Gastrocnemius medialis (tissue), 4 donors: Measurements from ENCODE around the gene LCN2. TPM values are rescaled to one million over a fixed set of nuclear protein-coding genes. Genes with fewer than 3 reads are reported as not detected.
A peak's percentile ranks its signal among the peaks of the same experiment; 100 is the strongest.

Experiments
- ATAC-seq, 2 donors: fragments of 150-250 bp; one replicate each; pipeline ENCODE4 v1.9.1; 2016
- DNase-seq, 2 donors: peaks; one replicate each; pipeline ENCODE4 v3.0.0-alpha.2; 2019
- H3K27ac ChIP-seq, 4 donors: fragments of 200-600 bp; sonication (generic); 1 replicate in 1 of 4; 2 replicates in 3 of 4; pipeline ENCODE4 v1.5.1; 2016 to 2018; ENCODE audit warnings: mild to moderate bottlenecking in 2 of 4, moderate library complexity in 1 of 4
- H3K27me3 ChIP-seq, 3 donors: fragments of 200-600 bp; sonication (generic) in 2 of 3; 1 replicate in 1 of 3; 2 replicates in 2 of 3; pipeline versions ENCODE4 v1.5.1 to v1.6.0; 2016 to 2019; ENCODE audit warnings: mild to moderate bottlenecking in 1 of 3, moderate library complexity in 1 of 3
- H3K36me3 ChIP-seq, 2 donors: fragments of 200-600 bp; sonication (generic) in 1 of 2; one replicate each; pipeline ENCODE4 v1.5.1; 2017 to 2018
- H3K4me1 ChIP-seq, 2 donors: fragments of 200-600 bp; sonication (generic) in 1 of 2; one replicate each; pipeline ENCODE4 v1.5.1; 2016 to 2017; ENCODE audit warnings: mild to moderate bottlenecking in 2 of 2
- H3K4me3 ChIP-seq, 4 donors: fragments of 200-600 bp; sonication (generic) in 3 of 4; 1 replicate in 1 of 4; 2 replicates in 3 of 4; pipeline ENCODE4 v1.5.1; 2016 to 2019; ENCODE audit warnings: mild to moderate bottlenecking in 2 of 4
- H3K9me3 ChIP-seq, 3 donors: fragments of 200-600 bp; sonication (generic) in 2 of 3; 1 replicate in 1 of 3; 2 replicates in 2 of 3; pipeline ENCODE4 v1.5.1; 2016 to 2019
- CTCF ChIP-seq, 5 experiments: fragments of 450-650 bp in 3 of 5; fragments of 200-600 bp in 2 of 5; sonication (generic) in 2 of 5; IDR thresholded peaks in 4 of 5; conservative IDR thresholded peaks in 1 of 5; 1 replicate in 4 of 5; 2 replicates in 1 of 5; pipeline ENCODE4 v1.5.1; 2016 to 2019; ENCODE audit warnings: antibody characterized with exemption in 5 of 5, mild to moderate bottlenecking in 3 of 5, moderate library complexity in 3 of 5
- POLR2A ChIP-seq, 2 donors: fragments of 450-650 bp; IDR thresholded peaks; one replicate each; pipeline ENCODE4 v1.6.1; 2017; ENCODE audit warnings: antibody characterized with exemption in 2 of 2, mild to moderate bottlenecking in 2 of 2, moderate library complexity in 2 of 2
- in situ Hi-C, 4 donors: fragments of 200-750 bp; cut with MboI; loops; one replicate each; pipeline versions ENCODE4 v1.15.0 to v1.8.0; 2017; ENCODE audit warnings: low sequenced_read_pairs in 4 of 4
- intact Hi-C: fragments of 100-400 bp; cut with DNase I; formaldehyde crosslinking; loops from one replicate; pipeline ENCODE4 v1.15.1; 2023; ENCODE audit warnings: low total_unique reads
- total RNA-seq, 4 donors: library from RNA; depleted of rRNA; stranded (reverse); fragments of >200 nt; gene quantifications; one replicate each; pipeline versions ENCODE4 v1.1.0 to v1.2.3, GENCODE V29; 2016

LCN2 gene
- under 1 TPM in 1 of 4 donors, not detected in 3; 1.00 TPM for total RNA-seq

DNA sequence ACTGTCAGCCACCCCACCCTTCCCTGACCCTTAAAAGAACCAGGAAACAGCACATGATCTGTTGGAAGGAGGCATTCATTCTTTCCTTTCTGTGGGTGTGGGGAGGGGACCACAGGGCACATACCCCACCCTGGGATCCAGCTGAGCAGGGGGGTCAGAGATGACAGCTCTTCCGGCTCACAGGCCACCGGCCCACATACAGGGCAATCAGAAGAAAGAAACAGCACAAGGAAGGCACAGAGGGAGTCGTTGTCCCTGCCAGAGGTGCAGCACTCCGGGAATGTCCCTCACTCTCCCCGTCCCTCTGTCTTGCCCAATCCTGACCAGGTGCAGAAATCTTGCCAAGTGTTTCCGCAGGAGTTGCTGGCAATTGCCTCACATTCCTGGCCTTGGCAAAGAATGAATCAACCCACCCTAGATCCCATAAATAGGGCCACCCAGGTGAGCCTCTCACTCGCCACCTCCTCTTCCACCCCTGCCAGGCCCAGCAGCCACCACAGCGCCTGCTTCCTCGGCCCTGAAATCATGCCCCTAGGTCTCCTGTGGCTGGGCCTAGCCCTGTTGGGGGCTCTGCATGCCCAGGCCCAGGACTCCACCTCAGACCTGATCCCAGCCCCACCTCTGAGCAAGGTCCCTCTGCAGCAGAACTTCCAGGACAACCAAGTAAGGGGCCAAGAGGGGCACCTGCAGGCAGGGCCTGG, at the start of gene LCN2:
Gene LCN2, plus strand, starts transcription at position 453 of the 701 bp plus-strand sequence. Its CDS starts 73 bp downstream, at position 526.
- no peak within 1 kb of the TSS for H3K27ac ChIP-seq
- TF ChIP-seq POLR2A (IDR thresholded peaks at IDR 0.05): no peak
- TF ChIP-seq CTCF (IDR thresholded peaks at IDR 0.05 in 4 of 5, conservative IDR thresholded peaks at IDR 0.05 in 1 of 5): no peak
- H3K9me3 ChIP-seq: no peaks in the 10 kb centered on the region
- no peak within 1 kb of the TSS for H3K4me3 ChIP-seq
- no peaks in the 10 kb centered on the region for H3K27me3 ChIP-seq
- DNase-seq: no peak
- no peaks in the 10 kb centered on the region for H3K36me3 ChIP-seq
- intact Hi-C loops: no loop called here
- in situ Hi-C loops: no loop called here
- peaks cover 0 to 8% of the 10 kb centered on the region in 2 donors for H3K4me1 ChIP-seq
- ATAC-seq: peak in 1 of 2 donors; percentile 67

GRCh38 chr9:128099932-128100491, 49.2 kb upstream of the LCN2 start:
- H3K36me3 ChIP-seq: peaks cover 0 to 13% of the 10 kb centered on the region in 2 donors
- DNase-seq (no peak), ATAC-seq (no peak)
- in situ Hi-C loops: loop anchor here in 3 of 4 donors (10.0 to 25.0 kb wide), 2 partner anchors 138 to 145 kb away; no protein-coding TSS in a partner anchor
- peak overlapping the region; percentile 70 to 86 (median 78) for H3K4me3 ChIP-seq
- H3K9me3 ChIP-seq: no peaks in the 10 kb centered on the region
- peaks cover 64 to 68% of the 10 kb centered on the region in 2 donors for H3K4me1 ChIP-seq
- peak overlapping the region; percentile 91 to 99 (median 98) for H3K27ac ChIP-seq
- TF ChIP-seq POLR2A (IDR thresholded peaks at IDR 0.05): no peak
- TF ChIP-seq CTCF (IDR thresholded peaks at IDR 0.05 in 4 of 5, conservative IDR thresholded peaks at IDR 0.05 in 1 of 5): no peak
- H3K27me3 ChIP-seq: no peaks in the 10 kb centered on the region
- intact Hi-C loops: loop anchor here (5.0 to 10.0 kb wide), 4 partner anchors 118 to 295 kb away; partner anchors contain the start of genes EEIG1 and FPGS

GRCh38 chr9:128100581-128100980, 48.7 kb upstream of the LCN2 start:
- Histone ChIP-seq H3K27me3 (no peaks in the 10 kb centered on the region), H3K9me3 (no peaks in the 10 kb centered on the region), H3K4me3 (peak overlapping the region; percentile 70 to 86 (median 78)), H3K27ac (peak overlapping the region; percentile 91 to 99 (median 98)), H3K36me3 (peaks cover 0 to 17% of the 10 kb centered on the region in 2 donors), H3K4me1 (peaks cover 64 to 68% of the 10 kb centered on the region in 2 donors)
- intact Hi-C loops: loop anchor here (5.0 kb wide), 1 partner anchor 143 kb away; no protein-coding TSS in a partner anchor
- in situ Hi-C loops: loop anchor here in 3 of 4 donors (10.0 to 25.0 kb wide), 2 partner anchors 138 to 146 kb away; no protein-coding TSS in a partner anchor
- DNase-seq (no peak), ATAC-seq (no peak)
- TF ChIP-seq CTCF (IDR thresholded peaks at IDR 0.05 in 4 of 5, conservative IDR thresholded peaks at IDR 0.05 in 1 of 5) (no peak), POLR2A (IDR thresholded peaks at IDR 0.05) (no peak)

DNA sequence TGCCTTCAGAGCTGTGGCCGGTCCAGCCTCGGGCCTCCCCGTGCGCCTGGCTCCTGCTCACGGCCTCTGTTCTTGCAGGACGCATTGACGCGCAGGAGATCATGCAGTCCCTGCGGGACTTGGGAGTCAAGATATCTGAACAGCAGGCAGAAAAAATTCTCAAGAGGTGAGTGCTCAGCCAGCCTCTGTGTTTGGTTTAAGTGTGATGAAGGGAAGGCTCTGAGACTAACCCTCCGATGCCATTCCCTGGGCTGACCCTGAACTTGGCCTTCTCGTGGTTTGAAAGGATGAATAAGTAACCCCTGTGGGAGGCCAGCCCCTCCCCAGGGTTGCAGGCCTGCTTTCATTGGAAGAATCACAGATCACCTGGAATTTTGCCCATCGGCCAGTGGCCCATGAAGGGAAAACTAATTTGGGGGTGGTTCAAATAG, 48.0 kb upstream of the LCN2 start:
- H3K27ac ChIP-seq: peak overlapping the region; percentile 91 to 99 (median 98)
- ATAC-seq (no peak), DNase-seq (peak in 1 of 2 donors; percentile 42)
- TF ChIP-seq POLR2A (IDR thresholded peaks at IDR 0.05) (no peak), CTCF (IDR thresholded peaks at IDR 0.05 in 4 of 5, conservative IDR thresholded peaks at IDR 0.05 in 1 of 5) (no peak)
- H3K9me3 ChIP-seq: no peaks in the 10 kb centered on the region
- H3K27me3 ChIP-seq: no peaks in the 10 kb centered on the region
- peaks cover 0 to 23% of the 10 kb centered on the region in 2 donors for H3K36me3 ChIP-seq
- intact Hi-C loops (loop anchor here (5.0 kb wide), 1 partner anchor 144 kb away; no protein-coding TSS in a partner anchor), in situ Hi-C loops (loop anchor here in 3 of 4 donors (10.0 to 25.0 kb wide), 2 partner anchors 139 to 146 kb away; no protein-coding TSS in a partner anchor)
- peaks cover 68 to 75% of the 10 kb centered on the region in 2 donors for H3K4me1 ChIP-seq
- H3K4me3 ChIP-seq: peak overlapping the region; percentile 70 to 86 (median 78)
